Measurements from ENCODE around the gene ZNF511. TPM values are rescaled to one million over a fixed set of nuclear protein-coding genes. Genes with fewer than 3 reads are reported as not detected.

Gene ZNF511
- total and polyA plus RNA-seq, 9 of the 15 experiments (the other 6 are each of a cell fraction or from before 2014, with no cell fraction given): 0.61 to 69.3 (median 40.1) TPM

- Histone ChIP-seq H2AFZ (ENCODE audit: low read depth, low read length) (no peak overlapping the region), H3K79me2 (ENCODE audit: control insufficient read depth, insufficient read depth, low read length) (no peaks in the 10 kb centered on the region), H3K4me2 (ENCODE audit: insufficient read depth, low read length) (no peak overlapping the region), H3K27ac (ENCODE audit: extremely low read depth, low read depth, low read length) (no peak overlapping the region), H4K20me1 (replicated peaks; ENCODE audit: control insufficient read depth, insufficient read depth, low read length) (no peaks in the 10 kb centered on the region), H3K36me3 (ENCODE audit: control insufficient read depth, insufficient read depth, low read length) (no peaks in the 10 kb centered on the region), H3K4me3 (no peak overlapping the region), H3K27me3 (ENCODE audit: control insufficient read depth in 2 of 2, insufficient read depth in 2 of 2, low read length in 2 of 2) (no peaks in the 10 kb centered on the region), H3K9me1 (ENCODE audit: control insufficient read depth, insufficient read depth, low read length) (no peaks in the 10 kb centered on the region), H3K4me1 (replicated peaks in 1 of 2; ENCODE audit: control insufficient read depth in 2 of 2, insufficient read depth in 2 of 2, low read length in 2 of 2) (peaks cover 16 to 92% of the 10 kb centered on the region in 2 experiments), H3K9me3 (replicated peaks; ENCODE audit: control insufficient read depth, insufficient read depth, low read depth, low read length) (no peaks in the 10 kb centered on the region), H3K9ac (ENCODE audit: insufficient read depth in 1 of 2, low read depth in 2 of 2, low read length in 2 of 2) (no peak overlapping the region)
- in situ Hi-C loops (cut with MboI): no loop called here
- intact Hi-C loops (cut with micrococcal nuclease): no loop called here
- WGBS (ENCODE audit: insufficient coverage, low coverage, missing lambda C conversion rate): 73% methylated on average over 5 of the region's 35 CpGs
- no peak for DNase-seq (ENCODE audit: extremely low read depth in 1 of 4, low spot score in 3 of 4)
- no peak for ATAC-seq
- ChIA-PET CTCF (ENCODE audit: low intra/inter-chr PET ratio) (no interaction called here), POLR2A (interaction anchor here (1.3 kb wide), 1 partner anchor 9 kb away, joined by 4 read pairs; no protein-coding TSS in a partner anchor)
- no TSS peak for BruUV-seq (replicated peaks)
- no peak for FAIRE-seq
- TF ChIP-seq ZNF143 (CRISPR knock-in tag; IDR thresholded peaks at IDR 0.05) (no peak), TGIF2 (CRISPR knock-in tag; IDR thresholded peaks at IDR 0.05) (no peak), GMEB1 (CRISPR knock-in tag; IDR thresholded peaks at IDR 0.05) (no peak), SIN3B (IDR thresholded peaks at IDR 0.05; ENCODE audit: low read depth) (no peak), HDAC2 (IDR thresholded peaks at IDR 0.05) (no peak), NR2C2 (CRISPR knock-in tag; IDR thresholded peaks at IDR 0.05) (no peak), NR2C2 (tag; IDR thresholded peaks at IDR 0.05) (no peak), ZNF197 (CRISPR knock-in tag; IDR thresholded peaks at IDR 0.05; ENCODE audit: low read depth) (no peak), ZNF12 (CRISPR knock-in tag; IDR thresholded peaks at IDR 0.05) (no peak), HMGN3 (IDR thresholded peaks at IDR 0.05; ENCODE audit: borderline replicate concordance, extremely low read depth, insufficient read length, low read depth, low read length) (no peak), IRF1 (CRISPR knock-in tag; IDR thresholded peaks at IDR 0.05; ENCODE audit: borderline replicate concordance) (no peak), NR0B1 (IDR thresholded peaks at IDR 0.05; ENCODE audit: partially characterized antibody) (no peak)
Observed at GRCh38 chr10:133271521-133272300, 37.0 kb upstream of the ZNF511 start.

All from K562 (cell line).